H9 (cell line): ENCODE results near the gene PSMA6. TPM values are rescaled to one million over a fixed set of nuclear protein-coding genes. Genes with fewer than 3 reads are reported as not detected.

Experiments used
- DNase-seq: peaks from one replicate; pipeline ENCODE4 v3.0.0-alpha.2; 2017
- H2AFZ ChIP-seq: one replicate; pipeline ENCODE4 v1.6.1; 2013; ENCODE audit warnings: mild to moderate bottlenecking, low read length, control low read depth, moderate library complexity
- H2AK5ac ChIP-seq: 2 replicates; pipeline ENCODE4 v1.6.1; 2013; ENCODE audit warnings: low read length, control low read depth, mixed read lengths; ENCODE audit not compliant: insufficient read length
- H2BK120ac ChIP-seq: one replicate; pipeline ENCODE4 v1.6.1; 2013; ENCODE audit warnings: low read depth, mild to moderate bottlenecking, low read length, control low read depth, inconsistent platforms; ENCODE audit not compliant: poor library complexity, severe bottlenecking
- H2BK12ac ChIP-seq: 2 replicates; pipeline ENCODE4 v1.6.1; 2013; ENCODE audit warnings: low read length, control low read depth, mixed read lengths, low read depth; ENCODE audit not compliant: insufficient read length
- H2BK15ac ChIP-seq: 2 replicates; pipeline ENCODE4 v1.6.1; 2013; ENCODE audit warnings: low read depth, low read length, control low read depth
- H2BK20ac ChIP-seq: one replicate; pipeline ENCODE4 v1.6.1; 2013; ENCODE audit warnings: low read depth, mild to moderate bottlenecking, low read length, control low read depth, inconsistent platforms; ENCODE audit not compliant: poor library complexity, severe bottlenecking
- H2BK5ac ChIP-seq: 2 replicates; pipeline ENCODE4 v1.6.1; 2013; ENCODE audit warnings: low read length, control low read depth, mixed read lengths; ENCODE audit not compliant: insufficient read length
- H3K14ac ChIP-seq: 2 replicates; pipeline ENCODE4 v1.6.1; 2013; ENCODE audit warnings: low read length, control low read depth; ENCODE audit not compliant: insufficient read depth
- H3K18ac ChIP-seq: 2 replicates; pipeline ENCODE4 v1.6.1; 2013; ENCODE audit warnings: low read depth, mild to moderate bottlenecking, mixed read lengths, low read length, control low read depth; ENCODE audit not compliant: insufficient read length
- H3K23ac ChIP-seq: 2 replicates; pipeline ENCODE4 v1.6.1; 2013; ENCODE audit warnings: low read length, control low read depth, mixed read lengths, low read depth; ENCODE audit not compliant: insufficient read length
- H3K23me2 ChIP-seq: 2 replicates; pipeline ENCODE4 v1.6.1; 2013; ENCODE audit warnings: low read depth, mild to moderate bottlenecking, mixed read lengths, low read length, control low read depth; ENCODE audit not compliant: insufficient read length, poor library complexity, severe bottlenecking
- H3K27ac ChIP-seq: 2 replicates; pipeline ENCODE4 v1.5.1; 2013; ENCODE audit warnings: low read length, control low read depth, mixed read lengths, low read depth; ENCODE audit not compliant: insufficient read length
- H3K27me3 ChIP-seq: 2 replicates; pipeline ENCODE4 v1.6.1; 2013; ENCODE audit warnings: low read length, control low read depth, inconsistent platforms; ENCODE audit not compliant: insufficient read depth
- H3K4ac ChIP-seq: 2 replicates; pipeline ENCODE4 v1.6.1; 2013; ENCODE audit warnings: low read depth, mild to moderate bottlenecking, control low read depth, inconsistent platforms, low read length, moderate library complexity
- H3K4me1 ChIP-seq: 2 replicates; pipeline ENCODE4 v1.6.1; 2013; ENCODE audit warnings: low read length, control low read depth, inconsistent platforms; ENCODE audit not compliant: insufficient read depth
- H3K4me2 ChIP-seq: 2 replicates; pipeline ENCODE4 v1.6.1; 2013; ENCODE audit warnings: low read length, control low read depth, mixed read lengths; ENCODE audit not compliant: insufficient read length, insufficient read depth
- H3K56ac ChIP-seq: 2 replicates; pipeline ENCODE4 v1.6.1; 2013; ENCODE audit warnings: low read depth, mild to moderate bottlenecking, mixed read lengths, low read length, control low read depth; ENCODE audit not compliant: insufficient read length
- H3K79me1 ChIP-seq: 2 replicates; pipeline ENCODE4 v1.6.1; 2013; ENCODE audit warnings: low read depth, mild to moderate bottlenecking, moderate library complexity, low read length, control low read depth, inconsistent platforms; ENCODE audit not compliant: insufficient read depth, poor library complexity, severe bottlenecking
- H3K79me2 ChIP-seq: 2 replicates; pipeline ENCODE4 v1.6.1; 2013; ENCODE audit warnings: low read length, control low read depth, inconsistent platforms; ENCODE audit not compliant: insufficient read depth
- H3K9ac ChIP-seq: 2 replicates; pipeline ENCODE4 v1.6.1; 2013; ENCODE audit warnings: low read length, control low read depth, mixed read lengths; ENCODE audit not compliant: insufficient read length; ENCODE audit errors: extremely low read depth
- H3K9me3 ChIP-seq: one replicate; pipeline ENCODE4 v1.6.1; 2013; ENCODE audit warnings: low read depth, low read length, inconsistent platforms; ENCODE audit not compliant: control insufficient read depth
- H3T11ph ChIP-seq: one replicate; pipeline ENCODE4 v1.6.1; 2013; ENCODE audit warnings: mild to moderate bottlenecking, low read length, control low read depth, inconsistent platforms
- H4K20me1 ChIP-seq: one replicate; pipeline ENCODE4 v1.6.1; 2013; ENCODE audit not compliant: control insufficient read depth, insufficient read length, insufficient read depth
- H4K5ac ChIP-seq: 2 replicates; pipeline ENCODE4 v1.6.1; 2013; ENCODE audit warnings: low read depth, mild to moderate bottlenecking, mixed read lengths, low read length, control low read depth; ENCODE audit not compliant: insufficient read length
- H4K8ac ChIP-seq: replicated peaks from 2 replicates; pipeline ENCODE4 v1.6.1; 2013; ENCODE audit warnings: low read length, control low read depth, mixed read lengths, low read depth; ENCODE audit not compliant: insufficient read length
- H4K91ac ChIP-seq: 2 replicates; pipeline ENCODE4 v1.6.1; 2013; ENCODE audit warnings: low read depth, mild to moderate bottlenecking, moderate library complexity, mixed read lengths, low read length, control low read depth; ENCODE audit not compliant: insufficient read length
- H3K27ac Mint-ChIP-seq, 3 experiments: 2 replicates in 2 of 3; 3 replicates in 1 of 3; pipeline ENCODE4 v1.8.0; 2020 to 2021; ENCODE audit warnings: mixed read lengths in 3 of 3, mild to moderate bottlenecking in 1 of 3, moderate library complexity in 1 of 3
- H3K27me3 Mint-ChIP-seq: 2 replicates; pipeline ENCODE4 v1.8.0; 2021; ENCODE audit warnings: low read depth, mild to moderate bottlenecking, moderate library complexity, mixed read lengths
- H3K36me3 Mint-ChIP-seq, 3 experiments: 2 replicates in 2 of 3; 3 replicates in 1 of 3; pipeline ENCODE4 v1.8.0; 2020 to 2021; ENCODE audit warnings: low read depth in 3 of 3, mixed read lengths in 3 of 3; ENCODE audit not compliant: insufficient read depth in 1 of 3
- H3K4me1 Mint-ChIP-seq, 2 experiments: 2 replicates each; pipeline ENCODE4 v1.8.0; 2020; ENCODE audit warnings: mixed read lengths in 2 of 2
- H3K4me3 Mint-ChIP-seq, 2 experiments: 2 replicates in 1 of 2; 3 replicates in 1 of 2; pipeline ENCODE4 v1.8.0; 2020 to 2021; ENCODE audit warnings: mild to moderate bottlenecking in 2 of 2, mixed read lengths in 2 of 2, moderate library complexity in 1 of 2
- H3K9me3 Mint-ChIP-seq, 2 experiments: 2 replicates in 1 of 2; 3 replicates in 1 of 2; pipeline ENCODE4 v1.8.0; 2020; ENCODE audit warnings: mild to moderate bottlenecking in 2 of 2, mixed read lengths in 2 of 2, moderate library complexity in 1 of 2
- WGBS: extraction: QIAGEN DNeasy Blood & Tissue Kit; methylation state at CpG from one replicate; pipeline ENCODE4 v1.1.7; 2013; ENCODE audit warnings: missing lambda C conversion rate, low lambda C conversion rate, mixed read lengths; ENCODE audit not compliant: insufficient read length; ENCODE audit errors: extremely low coverage; 5-methylcytosine and 5-hydroxymethylcytosine counted together
- total RNA-seq: library from RNA; stranded (reverse); gene quantifications from 2 replicates; pipeline ENCODE4 v1.2.1, GENCODE V29; 2021
- TF ChIP-seq, protein P1 (sequence below): fragments of 200-600 bp; sonication (generic); conservative IDR thresholded peaks from 3 replicates; pipeline ENCODE4 v1.8.0; 2021; ENCODE audit warnings: antibody characterized with exemption, mild to moderate bottlenecking

The PSMA6 gene
- total RNA-seq, 1 experiment from 2014 or later: 255 TPM

DNA sequence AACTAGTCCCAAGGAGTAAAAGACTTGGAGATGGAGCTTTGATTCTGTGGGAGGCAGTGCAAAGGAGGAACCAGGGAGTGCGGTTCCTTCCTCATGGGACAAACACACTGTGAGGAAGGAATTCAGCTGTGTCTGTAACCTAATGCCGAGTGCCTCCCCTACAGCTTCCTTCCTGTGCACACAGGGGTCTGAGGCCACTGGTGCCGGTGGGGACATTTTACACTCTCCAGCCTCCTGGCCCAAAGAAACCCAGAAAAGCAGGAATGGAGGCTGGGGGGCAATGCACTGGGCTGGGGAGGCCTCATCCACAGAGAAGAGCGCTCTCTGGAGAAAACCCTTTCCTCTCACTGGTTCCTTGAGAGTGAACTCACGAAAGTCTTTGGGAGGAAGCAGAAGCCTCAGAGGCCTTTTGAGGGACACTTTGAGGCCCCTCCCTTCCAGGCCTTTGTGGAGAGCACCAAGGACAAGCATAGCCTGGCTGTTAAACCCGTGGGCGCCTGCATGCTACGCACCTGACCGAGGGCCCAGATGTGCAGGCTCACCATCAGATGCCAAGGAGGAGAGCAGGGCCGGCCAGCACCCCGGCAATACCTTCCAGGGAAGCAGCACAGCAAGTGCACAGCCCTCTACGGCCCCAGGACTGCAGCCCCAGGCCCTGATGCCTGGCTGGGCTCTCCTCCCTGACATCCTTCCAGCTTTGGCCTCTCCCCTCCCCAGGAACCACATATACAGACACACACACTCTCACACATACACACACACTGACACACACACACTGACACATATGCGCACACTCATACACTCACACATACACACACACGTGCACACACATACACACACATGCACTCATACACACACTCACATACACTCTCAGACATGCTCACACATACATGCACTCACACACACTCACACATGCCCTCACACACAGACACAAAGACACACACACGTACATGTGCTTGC, 60.4 kb downstream of the PSMA6 start:
- Mint-ChIP-seq H3K36me3 (no peaks in the 10 kb centered on the region), H3K4me1 (peaks cover 27 to 28% of the 10 kb centered on the region in 2 experiments), H3K9me3 (no peaks in the 10 kb centered on the region; a peak in 1 of 5 replicates), H3K27me3 (no peaks in the 10 kb centered on the region; the same call in 1 of the 2 replicates), H3K4me3 (no peak overlapping the region; a peak in 1 of 5 replicates), H3K27ac (peak overlapping the region in 1 of 3 experiments; percentile 0; a peak in 1 of 7 replicates)
- Histone ChIP-seq H4K20me1 (no peaks in the 10 kb centered on the region), H2BK120ac (no peak overlapping the region), H3K79me1 (no peaks in the 10 kb centered on the region), H3K23me2 (no peaks in the 10 kb centered on the region), H3K23ac (no peak overlapping the region), H3K18ac (peak overlapping the region; percentile 53), H2BK15ac (no peak overlapping the region), H4K5ac (no peak overlapping the region), H2AK5ac (no peak overlapping the region), H3K4me1 (peaks cover 4% of the 10 kb centered on the region; the same call in 1 of the 2 replicates), H3K4me2 (no peak overlapping the region), H2BK5ac (no peak overlapping the region), H3K14ac (0 out of 2 replicates have a peak overlapping the region, but pooled peaks have one; percentile 31), H2AFZ (peak overlapping the region; percentile 26), H3K56ac (no peak overlapping the region), H4K91ac (no peak overlapping the region), H3K79me2 (no peaks in the 10 kb centered on the region), H3K9ac (no peak overlapping the region), H2BK20ac (no peak overlapping the region), H3T11ph (no peak overlapping the region), H3K27ac (no peak overlapping the region), H4K8ac (no peak overlapping the region), H3K9me3 (no peaks in the 10 kb centered on the region), H3K27me3 (no peaks in the 10 kb centered on the region), H3K4ac (no peak overlapping the region), H2BK12ac (no peak overlapping the region)
- WGBS: no CpG with 5 or more reads among the region's 15 CpGs
- DNase-seq: no peak
- TF ChIP-seq, protein P1, sequence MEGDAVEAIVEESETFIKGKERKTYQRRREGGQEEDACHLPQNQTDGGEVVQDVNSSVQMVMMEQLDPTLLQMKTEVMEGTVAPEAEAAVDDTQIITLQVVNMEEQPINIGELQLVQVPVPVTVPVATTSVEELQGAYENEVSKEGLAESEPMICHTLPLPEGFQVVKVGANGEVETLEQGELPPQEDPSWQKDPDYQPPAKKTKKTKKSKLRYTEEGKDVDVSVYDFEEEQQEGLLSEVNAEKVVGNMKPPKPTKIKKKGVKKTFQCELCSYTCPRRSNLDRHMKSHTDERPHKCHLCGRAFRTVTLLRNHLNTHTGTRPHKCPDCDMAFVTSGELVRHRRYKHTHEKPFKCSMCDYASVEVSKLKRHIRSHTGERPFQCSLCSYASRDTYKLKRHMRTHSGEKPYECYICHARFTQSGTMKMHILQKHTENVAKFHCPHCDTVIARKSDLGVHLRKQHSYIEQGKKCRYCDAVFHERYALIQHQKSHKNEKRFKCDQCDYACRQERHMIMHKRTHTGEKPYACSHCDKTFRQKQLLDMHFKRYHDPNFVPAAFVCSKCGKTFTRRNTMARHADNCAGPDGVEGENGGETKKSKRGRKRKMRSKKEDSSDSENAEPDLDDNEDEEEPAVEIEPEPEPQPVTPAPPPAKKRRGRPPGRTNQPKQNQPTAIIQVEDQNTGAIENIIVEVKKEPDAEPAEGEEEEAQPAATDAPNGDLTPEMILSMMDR: no peak
